K562 (cell line): ENCODE measurements around the gene FN3KRP. TPM values are rescaled to one million over a fixed set of nuclear protein-coding genes. Genes with fewer than 3 reads are reported as not detected.

Experiments
- ATAC-seq: fragments of 200-7000 bp; cut with Tn5 transposase; 3 replicates; pipeline ENCODE4 v1.9.1; 2020; ENCODE audit warnings: moderate library complexity
- BruUV-seq: library from RNA; stranded (reverse); fragments of 400-500 nt; replicated peaks from 2 replicates; lab custom pipeline; 2021; lab: Mats Ljungman, UMichigan
- CTCF ChIA-PET: fragments of 300-600 bp; formaldehyde crosslinking; extraction: SDS; loops from one replicate; lab custom pipeline; 2021; ENCODE audit warnings: low intra/inter-chr PET ratio; lab: Yijun Ruan, JAX
- POLR2A ChIA-PET: fragments of 300-600, 350-650 bp; sonication (Branson Sonifier 250); formaldehyde crosslinking; extraction: SDS; loops from one replicate; lab custom pipeline; 2021; ENCODE audit warnings: antibody characterized with exemption, inconsistent platforms; lab: Yijun Ruan, JAX
- DNase-seq, 4 experiments: peaks; one replicate each; pipeline versions ENCODE4 v3.0.0 to v3.0.0-alpha.2; 2011 to 2018; ENCODE audit warnings: low spot score in 3 of 4, mixed read lengths in 3 of 4; ENCODE audit errors: extremely low read depth in 1 of 4
- FAIRE-seq: peaks from 2 replicates; lab custom pipeline; 2011; peaks lifted over from hg19 to GRCh38; lab: Jason Lieb, UNC
- H2AFZ ChIP-seq: 2 replicates; pipeline ENCODE4 v1.6.0; 2011; ENCODE audit warnings: low read depth, low read length, control low read depth, inconsistent platforms
- H3K27ac ChIP-seq: fragments of 200-600 bp; 3 replicates; pipeline ENCODE4 v1.8.0; 2011; ENCODE audit warnings: low read depth, mild to moderate bottlenecking, control low read depth, inconsistent platforms, low read length, moderate library complexity, mixed read lengths; ENCODE audit errors: extremely low read depth
- H3K27me3 ChIP-seq, 2 experiments: fragments of 300-600 bp in 1 of 2; 2 replicates in 1 of 2; 3 replicates in 1 of 2; pipeline versions ENCODE4 v1.6.0 to v1.8.0; 2011; ENCODE audit warnings: inconsistent platforms in 2 of 2, low read length in 2 of 2, mild to moderate bottlenecking in 1 of 2, mixed read lengths in 1 of 2, moderate library complexity in 1 of 2; ENCODE audit not compliant: control insufficient read depth in 2 of 2, insufficient read depth in 2 of 2
- H3K36me3 ChIP-seq: fragments of 300-600 bp; 3 replicates; pipeline ENCODE4 v1.8.0; 2011; ENCODE audit warnings: mild to moderate bottlenecking, low read length, inconsistent platforms; ENCODE audit not compliant: control insufficient read depth, insufficient read depth
- H3K4me1 ChIP-seq, 2 experiments: fragments of 200-600 bp in 1 of 2; replicated peaks in 1 of 2; 2 replicates in 1 of 2; 3 replicates in 1 of 2; pipeline versions ENCODE4 v1.5.1 to v1.8.0; 2011; ENCODE audit warnings: inconsistent platforms in 2 of 2, low read length in 2 of 2, mild to moderate bottlenecking in 1 of 2, mixed read lengths in 1 of 2, moderate library complexity in 1 of 2; ENCODE audit not compliant: control insufficient read depth in 2 of 2, insufficient read depth in 2 of 2
- H3K4me2 ChIP-seq: 2 replicates; pipeline ENCODE4 v1.6.1; 2011; ENCODE audit warnings: low read length, control low read depth, inconsistent platforms, mixed read lengths; ENCODE audit not compliant: insufficient read depth
- H3K4me3 ChIP-seq: fragments of 200-600 bp; sonication (generic), shearing (Covaris generic); 2 replicates; pipeline ENCODE4 v1.5.1; 2016; ENCODE audit warnings: control low read depth, inconsistent platforms
- H3K79me2 ChIP-seq: fragments of 200-600 bp; 3 replicates; pipeline ENCODE4 v1.8.0; 2011; ENCODE audit warnings: low read length, inconsistent platforms; ENCODE audit not compliant: control insufficient read depth, insufficient read depth
- H3K9ac ChIP-seq, 2 experiments: 2 replicates each; pipeline versions ENCODE4 v1.6.0 to v1.6.1; 2011; ENCODE audit warnings: low read depth in 2 of 2, low read length in 2 of 2, control low read depth in 1 of 2, inconsistent platforms in 1 of 2, mild to moderate bottlenecking in 1 of 2, mixed read lengths in 1 of 2; ENCODE audit not compliant: insufficient read depth in 1 of 2
- H3K9me1 ChIP-seq: one replicate; pipeline ENCODE4 v1.6.0; 2011; ENCODE audit warnings: inconsistent platforms, mild to moderate bottlenecking, low read length, moderate library complexity; ENCODE audit not compliant: control insufficient read depth, insufficient read depth
- H3K9me3 ChIP-seq: replicated peaks from 2 replicates; pipeline ENCODE4 v1.5.1; 2011; ENCODE audit warnings: low read depth, low read length, inconsistent platforms; ENCODE audit not compliant: control insufficient read depth, insufficient read depth
- H4K20me1 ChIP-seq: replicated peaks from 2 replicates; pipeline ENCODE4 v1.6.1; 2011; ENCODE audit warnings: low read length, inconsistent platforms, mixed read lengths; ENCODE audit not compliant: control insufficient read depth, insufficient read depth
- BACH1 ChIP-seq: fragments of 200-800 bp; sonication (Bioruptor generic); IDR thresholded peaks from 2 replicates; pipeline ENCODE4 v1.6.1; 2016; ENCODE audit warnings: missing genetic modification characterization, missing compliant biosample characterization
- HLTF ChIP-seq: fragments of 450-650 bp; IDR thresholded peaks from 2 replicates; pipeline ENCODE4 v1.6.1; 2016
- KLF13 ChIP-seq: fragments of 450-650 bp; IDR thresholded peaks from 2 replicates; pipeline ENCODE4 v1.6.1; 2016; ENCODE audit warnings: missing genetic modification characterization, low read depth, mild to moderate bottlenecking, missing compliant biosample characterization, moderate library complexity, borderline replicate concordance
- MEF2A ChIP-seq: IDR thresholded peaks from 2 replicates; pipeline ENCODE4 v1.6.1; 2011; ENCODE audit warnings: low read depth, mild to moderate bottlenecking, low read length, moderate library complexity; ENCODE audit not compliant: control insufficient read depth
- PHF20 ChIP-seq: fragments of 450-650 bp; IDR thresholded peaks from 2 replicates; pipeline ENCODE4 v1.6.1; 2018; ENCODE audit not compliant: partially characterized antibody
- RBM34 ChIP-seq: fragments of 200-400 bp; formaldehyde crosslinking; IDR thresholded peaks from 2 replicates; pipeline ENCODE4 v1.6.1; 2018; ENCODE audit warnings: low read length, borderline replicate concordance; ENCODE audit not compliant: insufficient read depth
- SMAD3 ChIP-seq: fragments of 450-650 bp; formaldehyde crosslinking; conservative IDR thresholded peaks from 2 replicates; pipeline ENCODE4 v1.4.0; 2020; ENCODE audit warnings: mild to moderate bottlenecking
- SRSF3 ChIP-seq: fragments of 200-400 bp; formaldehyde crosslinking; IDR thresholded peaks from 2 replicates; pipeline ENCODE4 v1.6.1; 2016; ENCODE audit warnings: mild to moderate bottlenecking, low read length, moderate library complexity; ENCODE audit not compliant: insufficient read depth
- TSC22D4 ChIP-seq: fragments of 450-650 bp; IDR thresholded peaks from 2 replicates; pipeline ENCODE4 v1.6.1; 2016; ENCODE audit warnings: missing genetic modification characterization, missing biosample characterization, control low read depth
- ZNF316 ChIP-seq: fragments of 450-650 bp; IDR thresholded peaks from 2 replicates; pipeline ENCODE4 v1.6.1; 2016
- ZNF584 ChIP-seq: fragments of 200-800 bp; sonication (Bioruptor generic); IDR thresholded peaks from 2 replicates; pipeline ENCODE4 v1.6.1; 2016; ENCODE audit warnings: low read depth, mild to moderate bottlenecking, missing genetic modification characterization, missing compliant biosample characterization
- ZNF717 ChIP-seq: fragments of 250-450 bp; sonication (Bioruptor Pico); IDR thresholded peaks from 2 replicates; pipeline ENCODE4 v1.5.0; 2021
- WGBS: fragments of 100-300 bp; shearing (Covaris generic); methylation state at CpG from one replicate; pipeline ENCODE4 v1.1.6; 2016; ENCODE audit warnings: low coverage, mixed read lengths; ENCODE audit not compliant: insufficient coverage; ENCODE audit errors: missing lambda C conversion rate; 5-methylcytosine and 5-hydroxymethylcytosine counted together
- in situ Hi-C: fragments of 300-500 bp; cut with MboI; formaldehyde crosslinking; loops from 4 replicates; pipeline ENCODE4 v1.15.0; 2018; ENCODE audit warnings: inconsistent platforms, mixed read lengths
- intact Hi-C: fragments of 100-400 bp; cut with micrococcal nuclease; formaldehyde crosslinking; loops from 2 replicates; pipeline ENCODE4 v1.14.2; 2022
- polyA plus RNA-seq, 8 experiments: library from polyadenylated mRNA; depleted of rRNA in 4 of 8; stranded (reverse) in 5 of 8; unstranded in 3 of 8; fragments of >200 nt; fragmentation: Nextera tagmentation in 2 of 8; fragmentation: Illumina TruSeq in 1 of 8; extraction: Ambion mirVana in 2 of 8; extraction: Trizol in 1 of 8; gene quantifications; 2 replicates each; pipeline versions ENCODE4 v1.2.1 to v1.2.3, GENCODE V29; 2011 to 2014; ENCODE audit warnings: inconsistent platforms in 1 of 8, missing spikeins in 1 of 8
- total RNA-seq, 7 experiments: library from RNA; depleted of rRNA in 6 of 7; stranded (reverse); fragments of >200 nt in 6 of 7; fragmentation: Illumina TruSeq in 2 of 7; extraction: Trizol in 2 of 7; gene quantifications; 2 replicates each; pipeline versions ENCODE4 v1.2.1 to v1.2.3, GENCODE V29; 2011 to 2021; ENCODE audit warnings: low replicate concordance in 1 of 7
- TF ChIP-seq, protein P1 (sequence below): sonication (generic); formaldehyde crosslinking; IDR thresholded peaks from 2 replicates; pipeline ENCODE4 v1.8.0; 2022; ENCODE audit warnings: missing genetic modification reagents, mild to moderate bottlenecking, moderate library complexity, borderline replicate concordance
- TF ChIP-seq, protein P2 (sequence below), 2 experiments: fragments of 450-650 bp; IDR thresholded peaks; 2 replicates each; pipeline ENCODE4 v1.6.1; 2016; ENCODE audit warnings: mild to moderate bottlenecking in 2 of 2, borderline replicate concordance in 1 of 2, low read depth in 1 of 2, moderate library complexity in 1 of 2

FN3KRP gene
- total and polyA plus RNA-seq, 9 of the 15 experiments (the other 6 are each of a cell fraction or from before 2014, with no cell fraction given), result 2.0 to 32.1 (median 24.9) TPM

DNA sequence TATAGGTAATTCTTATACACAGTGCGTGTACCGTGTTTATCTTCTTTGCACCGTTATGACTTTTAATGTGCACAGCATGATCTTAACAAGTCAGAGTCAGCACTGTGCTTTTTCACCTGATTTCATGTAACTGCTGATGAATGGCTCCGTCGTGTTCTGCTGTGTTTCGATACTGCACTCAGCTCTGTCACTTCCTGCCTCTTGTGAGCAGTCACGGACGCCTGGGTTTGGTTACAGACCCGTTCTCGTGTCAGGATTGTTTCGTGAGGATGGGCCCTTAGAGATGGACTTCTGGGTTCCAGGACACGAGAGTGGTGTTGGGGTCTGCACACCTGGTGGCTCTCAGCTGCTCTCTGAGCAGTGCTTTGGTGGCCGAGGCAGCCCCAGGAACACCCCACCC, 59.9 kb downstream of the FN3KRP start:
- peaks cover 7% of the 10 kb centered on the region for H3K79me2 ChIP-seq
- no peak overlapping the region for H3K27ac ChIP-seq
- peaks cover 49% of the 10 kb centered on the region for H3K36me3 ChIP-seq
- no peak for FAIRE-seq
- ChIA-PET POLR2A (interaction anchor here (0.7 kb wide), 1 partner anchor 18 kb away, joined by 3 read pairs; no protein-coding TSS in a partner anchor), CTCF (no interaction called here)
- H3K9me1 ChIP-seq, result no peaks in the 10 kb centered on the region
- H4K20me1 ChIP-seq, result no peaks in the 10 kb centered on the region
- in situ Hi-C loops, result no loop called here
- H3K4me2 ChIP-seq, result no peak overlapping the region
- H3K9ac ChIP-seq, result no peak overlapping the region
- intact Hi-C loops, result no loop called here
- no peaks in the 10 kb centered on the region for H3K9me3 ChIP-seq
- no peak overlapping the region for H2AFZ ChIP-seq
- TF ChIP-seq PHF20 (no peak), BACH1 (tag) (no peak), RBM34 (no peak), ZNF316 (no peak), ZNF717 (CRISPR knock-in tag) (no peak), SMAD3 (CRISPR knock-in tag) (no peak), ZNF584 (CRISPR knock-in tag) (no peak), MEF2A (no peak), TSC22D4 (tag) (no peak), SRSF3 (no peak), HLTF (no peak), KLF13 (tag) (no peak)
- TF ChIP-seq, protein P1, sequence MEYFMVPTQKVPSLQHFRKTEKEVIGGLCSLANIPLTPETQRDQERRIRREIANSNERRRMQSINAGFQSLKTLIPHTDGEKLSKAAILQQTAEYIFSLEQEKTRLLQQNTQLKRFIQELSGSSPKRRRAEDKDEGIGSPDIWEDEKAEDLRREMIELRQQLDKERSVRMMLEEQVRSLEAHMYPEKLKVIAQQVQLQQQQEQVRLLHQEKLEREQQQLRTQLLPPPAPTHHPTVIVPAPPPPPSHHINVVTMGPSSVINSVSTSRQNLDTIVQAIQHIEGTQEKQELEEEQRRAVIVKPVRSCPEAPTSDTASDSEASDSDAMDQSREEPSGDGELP (CRISPR knock-in tag), result no peak
- TF ChIP-seq, protein P2, sequence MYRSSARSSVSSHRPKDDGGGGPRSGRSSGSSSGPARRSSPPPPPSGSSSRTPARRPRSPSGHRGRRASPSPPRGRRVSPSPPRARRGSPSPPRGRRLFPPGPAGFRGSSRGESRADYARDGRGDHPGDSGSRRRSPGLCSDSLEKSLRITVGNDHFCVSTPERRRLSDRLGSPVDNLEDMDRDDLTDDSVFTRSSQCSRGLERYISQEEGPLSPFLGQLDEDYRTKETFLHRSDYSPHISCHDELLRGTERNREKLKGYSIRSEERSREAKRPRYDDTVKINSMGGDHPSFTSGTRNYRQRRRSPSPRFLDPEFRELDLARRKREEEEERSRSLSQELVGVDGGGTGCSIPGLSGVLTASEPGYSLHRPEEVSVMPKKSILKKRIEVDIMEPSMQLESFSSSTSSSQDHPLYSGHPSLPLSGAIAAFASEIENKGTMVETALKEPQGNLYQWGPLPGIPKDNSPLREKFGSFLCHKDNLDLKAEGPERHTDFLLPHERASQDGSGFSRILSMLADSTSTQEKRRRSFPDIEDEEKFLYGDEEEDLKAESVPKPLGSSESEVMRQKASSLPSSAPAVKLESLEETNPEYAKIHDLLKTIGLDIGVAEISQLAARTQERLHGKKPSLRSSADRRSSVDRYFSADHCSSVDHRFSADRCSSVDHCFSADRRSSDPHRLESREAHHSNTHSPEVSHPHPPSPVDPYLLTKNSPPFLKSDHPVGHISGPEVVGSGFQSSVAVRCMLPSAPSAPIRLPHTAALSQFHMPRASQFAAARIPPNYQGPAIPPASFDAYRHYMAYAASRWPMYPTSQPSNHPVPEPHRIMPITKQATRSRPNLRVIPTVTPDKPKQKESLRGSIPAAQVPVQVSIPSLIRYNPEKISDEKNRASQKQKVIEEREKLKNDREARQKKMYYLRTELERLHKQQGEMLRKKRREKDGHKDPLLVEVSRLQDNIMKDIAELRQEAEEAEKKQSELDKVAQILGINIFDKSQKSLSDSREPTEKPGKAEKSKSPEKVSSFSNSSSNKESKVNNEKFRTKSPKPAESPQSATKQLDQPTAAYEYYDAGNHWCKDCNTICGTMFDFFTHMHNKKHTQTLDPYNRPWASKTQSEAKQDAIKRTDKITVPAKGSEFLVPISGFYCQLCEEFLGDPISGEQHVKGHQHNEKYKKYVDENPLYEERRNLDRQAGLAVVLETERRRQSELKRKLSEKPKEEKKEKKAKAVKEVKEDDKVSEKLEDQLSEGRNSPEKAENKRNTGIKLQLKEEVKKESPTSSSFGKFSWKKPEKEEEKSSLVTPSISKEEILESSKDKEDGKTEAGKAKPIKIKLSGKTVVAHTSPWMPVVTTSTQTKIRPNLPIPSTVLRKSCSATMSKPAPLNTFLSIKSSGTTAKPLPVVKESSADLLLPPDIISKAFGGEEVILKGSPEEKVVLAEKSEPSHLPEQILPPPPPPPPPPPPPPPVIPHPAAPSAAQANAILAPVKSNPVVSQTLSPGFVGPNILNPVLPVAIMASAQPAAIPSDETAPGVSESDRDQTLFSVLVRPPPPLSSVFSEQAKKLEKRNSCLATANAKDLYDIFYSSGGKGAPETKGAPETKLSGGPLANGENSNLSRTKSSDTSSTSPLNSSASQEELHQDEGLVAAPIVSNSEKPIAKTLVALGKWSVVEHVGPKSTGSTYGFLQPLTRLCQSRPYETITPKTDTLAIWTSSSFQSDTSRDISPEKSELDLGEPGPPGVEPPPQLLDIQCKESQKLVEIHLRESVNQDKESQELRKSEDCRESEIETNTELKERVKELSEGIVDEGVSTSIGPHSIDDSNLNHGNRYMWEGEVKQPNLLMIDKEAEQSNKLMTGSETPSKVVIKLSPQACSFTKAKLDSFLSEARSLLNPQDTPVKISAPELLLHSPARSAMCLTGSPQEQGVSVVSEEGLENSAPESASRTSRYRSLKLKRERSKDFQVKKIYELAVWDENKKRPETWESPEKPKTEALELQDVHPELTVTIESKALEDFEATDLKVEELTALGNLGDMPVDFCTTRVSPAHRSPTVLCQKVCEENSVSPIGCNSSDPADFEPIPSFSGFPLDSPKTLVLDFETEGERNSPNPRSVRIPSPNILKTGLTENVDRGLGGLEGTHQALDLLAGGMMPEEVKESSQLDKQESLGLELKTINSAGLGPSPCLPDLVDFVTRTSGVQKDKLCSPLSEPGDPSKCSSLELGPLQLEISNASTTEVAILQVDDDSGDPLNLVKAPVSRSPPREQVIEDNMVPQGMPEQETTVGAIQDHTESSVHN (IDR thresholded peaks at IDR 0.05; ENCODE audit: borderline replicate concordance in 1 of 2, low read depth in 1 of 2), result no peak
- DNase-seq, result no peak
- no peak for ATAC-seq
- peaks cover 0 to 15% of the 10 kb centered on the region in 2 experiments; a peak in 2 of 5 replicates for H3K4me1 ChIP-seq
- 96% methylated on average over 13 of the region's 13 CpGs for WGBS
- no TSS peak for BruUV-seq
- no peaks in the 10 kb centered on the region for H3K27me3 ChIP-seq
- H3K4me3 ChIP-seq, result no peak overlapping the region
